Measurements from ENCODE around the gene GRAMD2B.

The GRAMD2B gene

DNA sequence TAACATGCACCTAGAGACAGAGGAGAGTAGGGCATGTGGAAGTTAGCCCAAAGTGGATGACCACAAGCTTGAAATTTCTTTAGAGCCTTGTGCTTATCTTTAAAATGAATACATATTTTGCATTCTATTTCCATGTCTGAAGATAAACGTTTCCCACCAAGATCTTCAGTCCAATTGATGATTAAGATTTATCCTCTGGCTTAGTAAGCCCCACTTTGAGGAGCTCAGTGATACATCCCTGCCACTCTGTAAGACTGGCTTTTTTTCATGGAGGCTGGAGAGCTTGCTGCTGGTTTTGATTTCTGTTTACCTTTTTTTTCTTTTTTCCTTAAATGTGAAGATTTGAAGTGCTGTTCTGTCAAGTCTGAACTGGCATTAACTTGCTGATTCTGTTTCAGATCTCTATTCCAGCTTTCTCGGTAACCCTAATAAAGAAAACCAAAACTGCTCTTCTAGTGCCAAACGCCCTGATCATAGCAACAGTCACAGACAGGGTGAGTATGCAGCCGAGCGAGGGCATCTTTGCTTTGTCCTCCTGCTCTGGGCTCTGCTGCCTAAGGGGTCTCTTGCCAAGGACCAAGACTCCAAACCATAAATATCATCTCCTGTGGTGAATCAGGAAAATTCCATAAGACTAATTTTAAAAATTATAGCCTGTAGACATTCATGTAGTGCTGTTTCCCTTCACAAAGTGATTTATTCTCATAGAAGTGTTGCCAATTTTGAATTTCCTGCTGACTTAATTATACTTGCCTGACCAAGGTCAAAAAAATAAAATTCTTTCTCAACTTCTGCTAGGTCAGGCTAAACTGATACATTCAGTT, 54.3 kb downstream of the GRAMD2B start:
- DNase-seq (ENCODE audit: low spot score), result no peak

DNA sequence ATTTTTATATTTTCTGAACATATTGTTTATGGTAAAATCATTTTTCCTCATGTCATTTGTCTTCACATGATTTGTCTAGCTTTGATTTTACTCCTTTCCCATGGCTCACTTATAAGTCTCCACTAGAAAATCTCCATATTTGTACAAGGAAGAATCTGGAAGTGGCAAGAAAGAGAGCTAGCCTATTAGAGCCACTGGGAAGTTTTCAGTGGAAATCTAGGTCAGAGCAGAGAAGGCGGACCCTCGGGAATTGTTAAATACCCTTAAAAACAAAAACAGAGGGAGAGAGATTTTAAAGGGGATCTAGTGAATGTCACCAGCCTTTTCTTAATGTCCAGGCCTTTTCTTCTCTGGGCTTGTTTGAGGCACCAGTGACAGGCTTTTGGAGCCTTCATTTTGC, 56.6 kb downstream of the GRAMD2B start:
- no peak for DNase-seq (ENCODE audit: low spot score)

DNA sequence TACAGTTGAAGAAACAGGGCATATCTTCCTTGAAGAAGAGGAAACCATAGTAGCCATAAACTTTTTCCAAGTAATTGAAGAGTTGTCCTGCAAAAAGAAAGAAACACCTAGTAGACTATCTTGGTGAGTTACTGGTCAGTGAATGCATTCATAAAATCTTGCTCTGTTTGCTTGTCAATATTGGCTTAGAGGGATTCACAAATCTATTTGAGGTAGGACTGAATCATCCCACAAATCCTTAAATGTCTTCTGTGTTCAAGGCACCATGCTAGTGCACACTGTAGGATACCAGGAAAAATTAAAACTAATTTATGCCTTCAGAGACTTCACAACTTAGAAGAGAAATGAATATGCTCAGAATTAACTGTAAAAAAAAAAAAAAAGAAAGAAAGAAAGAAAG, 57.6 kb downstream of the GRAMD2B start:
- no peak for DNase-seq (ENCODE audit: low spot score)

DNA sequence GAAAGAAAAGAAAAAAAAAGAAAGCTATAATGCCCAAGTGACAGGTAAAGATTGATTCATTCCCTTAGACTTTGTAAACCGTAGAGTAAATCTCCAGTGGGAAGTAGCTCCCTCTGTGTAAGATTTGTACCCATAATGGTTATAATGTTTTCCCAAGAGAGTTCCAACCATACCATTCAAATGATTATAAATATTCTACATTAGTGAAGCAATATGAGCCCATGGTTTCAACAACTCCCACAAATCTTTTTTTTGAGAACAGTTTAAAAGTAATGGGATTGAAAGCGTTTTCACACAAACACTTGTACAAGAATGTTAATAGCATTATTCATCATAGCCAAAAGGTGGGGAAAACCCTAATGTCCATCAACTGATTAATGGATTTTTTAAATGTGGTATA, 58.0 kb downstream of the GRAMD2B start:
- no peak for DNase-seq (ENCODE audit: low spot score)

DNA sequence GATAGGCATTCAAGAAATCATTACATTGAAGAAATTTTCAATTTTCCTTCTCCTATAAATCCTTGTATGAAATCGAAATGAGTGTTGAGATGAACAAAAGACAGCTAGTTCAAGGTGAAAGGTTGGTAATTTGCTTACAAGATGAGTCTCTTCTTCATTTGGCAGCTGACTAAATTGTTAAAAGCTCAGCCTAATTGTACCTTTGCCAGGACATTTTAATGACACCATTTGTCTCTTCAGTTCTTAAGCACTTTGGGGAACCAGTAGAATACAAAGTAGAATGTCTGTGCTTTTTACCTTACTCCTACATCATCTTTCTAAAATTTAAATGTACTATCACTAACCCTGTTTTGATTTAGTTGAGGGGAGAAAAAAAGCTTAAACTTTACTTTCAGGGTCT, 59.4 kb downstream of the GRAMD2B start:
- no peak for DNase-seq (ENCODE audit: low spot score)

DNA sequence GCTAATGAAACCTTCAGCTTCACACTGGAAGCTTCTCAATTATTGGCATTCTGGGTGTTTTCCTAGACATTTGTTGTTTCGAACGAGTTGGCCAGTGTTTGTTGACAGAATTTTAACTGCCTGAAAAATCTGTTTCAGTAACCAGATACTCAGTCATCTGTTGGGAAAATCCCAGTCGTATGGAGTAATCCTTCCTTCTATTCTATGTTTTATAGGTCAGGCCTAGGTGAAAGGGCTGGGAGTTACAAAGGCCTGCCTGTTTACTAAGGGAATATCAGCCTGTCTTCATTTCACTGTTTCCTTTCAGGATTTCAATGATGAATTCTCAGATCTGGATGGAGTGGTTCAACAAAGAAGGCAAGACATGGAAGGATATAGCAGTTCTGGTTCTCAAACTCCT, 59.9 kb downstream of the GRAMD2B start:
- DNase-seq (ENCODE audit: low spot score), result no peak

DNA sequence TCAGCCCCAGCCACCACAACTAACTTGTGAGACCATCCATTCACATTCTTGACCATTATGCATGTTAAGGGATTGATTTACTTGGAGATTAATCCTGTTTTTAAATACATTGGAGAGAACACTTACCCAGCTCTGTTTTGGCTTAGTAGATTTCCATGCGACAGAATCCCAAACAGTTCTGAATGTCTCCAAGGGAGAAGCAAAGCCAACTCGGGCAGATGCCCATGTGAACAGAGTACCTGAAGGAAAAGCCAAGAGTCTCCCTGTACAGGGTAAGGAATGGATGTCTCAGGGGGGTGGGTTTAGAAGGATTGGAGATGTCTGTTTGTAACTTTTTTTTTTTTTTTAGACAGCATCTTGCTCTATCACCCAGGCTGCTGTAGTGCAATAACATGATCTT, 61.0 kb downstream of the GRAMD2B start:
- DNase-seq (ENCODE audit: low spot score), result no peak

DNA sequence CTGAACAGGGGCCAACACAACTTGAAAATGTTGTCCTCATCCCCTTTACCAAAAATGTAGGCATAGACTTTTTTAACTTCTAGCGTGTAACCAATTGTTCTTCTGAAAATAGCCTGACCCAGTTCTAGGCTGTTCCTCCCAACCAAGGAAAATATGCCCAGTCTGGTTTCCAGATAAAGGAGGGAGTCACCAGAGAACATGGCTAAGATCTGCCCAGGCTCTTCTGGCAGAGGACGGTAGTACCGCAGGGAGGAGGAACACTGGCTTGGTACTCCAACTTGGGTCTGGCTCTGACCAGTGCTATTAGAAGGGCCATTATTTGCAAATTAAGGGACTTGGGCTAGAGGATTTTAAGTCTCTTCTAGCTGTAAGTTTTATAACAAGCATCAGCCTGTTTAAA, 63.1 kb downstream of the GRAMD2B start:
- no peak for DNase-seq (ENCODE audit: low spot score)

DNA sequence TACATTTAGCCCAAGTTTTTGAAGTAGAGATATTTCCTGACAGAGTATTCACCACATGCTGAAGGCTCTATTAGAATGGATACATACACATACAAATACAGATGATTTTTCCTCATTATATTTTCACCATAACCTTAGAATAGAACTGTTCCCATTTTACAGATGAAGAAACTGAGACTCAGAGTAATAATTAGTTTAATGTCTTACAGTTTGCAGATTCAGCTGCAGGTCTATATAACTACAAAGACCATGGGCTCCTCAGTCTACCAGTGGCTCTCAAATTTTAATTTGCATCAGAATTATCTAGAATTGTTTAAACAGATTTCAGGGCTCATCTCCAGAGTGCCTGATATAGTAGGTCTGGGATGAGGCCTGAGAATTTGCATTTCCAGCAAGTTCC, 64.4 kb downstream of the GRAMD2B start:
- DNase-seq (ENCODE audit: low spot score), result no peak

DNA sequence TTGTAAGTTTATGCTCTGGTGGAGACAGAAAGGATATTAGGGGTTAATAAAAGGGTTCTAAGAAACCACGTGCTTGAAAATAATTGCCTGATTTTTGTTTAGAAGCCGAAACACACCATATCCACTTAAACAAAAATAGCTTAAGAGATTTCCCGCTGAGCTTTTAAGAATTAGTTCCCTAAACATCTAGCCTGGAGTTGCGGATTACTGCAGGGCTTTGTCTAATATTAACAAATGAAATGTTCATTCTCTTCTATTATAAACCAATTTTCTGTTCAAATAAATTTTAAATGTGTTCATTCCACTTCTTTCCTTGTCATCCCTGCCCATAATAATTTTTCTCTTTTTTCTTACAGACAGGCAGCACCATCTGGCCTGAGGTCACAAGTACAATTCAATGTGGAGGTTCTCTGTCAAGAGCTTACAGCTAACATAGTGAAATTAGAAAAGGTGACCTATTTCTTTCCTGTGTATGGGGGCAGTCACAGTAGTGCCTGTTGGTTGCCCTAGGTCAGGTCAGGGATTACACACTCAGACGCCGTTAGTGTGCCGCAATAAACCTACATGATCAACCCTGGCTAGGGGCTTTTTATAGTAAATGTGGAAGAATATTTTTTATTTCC, 65.3 kb downstream of the GRAMD2B start:
- no peak for DNase-seq (ENCODE audit: low spot score)

DNA sequence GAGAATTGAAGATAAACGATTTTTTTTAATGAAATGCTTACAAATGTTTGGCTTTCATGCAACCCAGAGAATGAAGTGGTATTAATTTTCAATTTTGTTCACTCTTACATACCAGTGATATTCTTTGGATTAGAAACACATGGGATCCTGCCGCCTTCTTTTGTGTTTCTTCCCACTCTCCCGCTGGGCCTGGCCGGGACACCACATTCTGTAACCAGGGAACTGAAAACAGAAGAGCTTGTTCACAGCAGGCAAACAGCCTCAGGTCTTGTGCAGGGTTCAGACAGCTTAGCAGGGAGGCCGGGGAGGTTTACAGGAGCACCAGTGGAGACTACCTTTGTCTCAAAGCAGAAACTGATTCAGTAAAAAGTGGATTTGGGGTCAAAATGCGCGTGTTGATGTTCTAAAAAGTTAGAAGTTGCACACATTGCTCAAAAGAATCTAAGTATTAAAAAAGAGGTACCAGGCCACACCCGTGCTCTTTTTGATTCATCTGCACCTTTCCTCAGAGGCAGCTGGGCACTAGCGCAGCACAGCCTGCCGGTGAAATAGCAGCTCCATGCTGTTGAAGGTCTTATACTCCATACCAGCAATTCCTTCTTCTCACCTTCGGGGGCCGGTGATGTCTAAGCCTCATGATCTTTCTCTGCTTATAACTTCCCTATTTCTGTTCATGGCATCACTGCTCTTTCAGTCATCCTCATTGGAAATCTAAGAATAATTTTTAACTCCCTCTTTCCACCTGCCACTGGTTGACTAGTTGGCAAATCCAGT, 67.1 kb downstream of the GRAMD2B start:
- no peak for DNase-seq (ENCODE audit: low spot score)

DNA sequence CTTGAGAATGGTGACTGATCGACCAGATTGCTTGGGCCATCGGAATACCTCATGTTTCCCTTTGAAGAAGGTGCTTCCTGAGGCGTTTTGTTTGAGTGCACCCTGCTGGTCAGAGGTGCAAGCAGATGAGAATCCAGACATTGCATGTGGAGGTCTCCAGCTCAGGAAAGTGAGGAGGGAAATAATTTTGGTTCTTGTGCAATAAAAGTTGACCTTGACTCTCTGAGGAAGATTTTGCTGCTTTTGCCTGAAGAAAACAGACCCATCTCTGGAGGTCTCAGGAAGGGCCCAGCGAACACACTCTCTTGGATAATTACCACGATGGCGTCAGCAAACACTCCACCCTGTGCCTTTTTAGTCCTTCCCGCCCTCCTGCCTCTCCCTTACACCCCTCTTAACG, 69.7 kb downstream of the GRAMD2B start:
- DNase-seq (ENCODE audit: low spot score), result no peak

DNA sequence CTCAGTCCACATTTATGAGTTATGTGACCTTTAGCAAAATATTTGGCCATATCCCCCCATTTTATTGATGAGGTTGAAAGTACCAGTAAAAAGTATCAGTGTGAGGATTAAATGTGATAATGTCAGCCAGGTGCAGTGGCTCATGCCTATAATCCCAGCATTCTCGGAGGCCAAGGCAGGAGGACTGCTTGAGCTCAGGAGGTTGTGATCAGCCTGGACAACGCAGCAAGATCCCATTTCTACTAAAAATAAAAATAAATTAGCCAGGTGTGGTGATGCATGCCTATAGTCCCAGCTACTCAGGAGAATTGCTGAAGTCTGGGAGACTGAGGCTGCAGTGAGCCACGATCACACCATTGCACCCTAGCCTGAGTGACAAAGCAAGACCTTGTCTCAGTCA, 71.2 kb downstream of the GRAMD2B start:
- no peak for DNase-seq (ENCODE audit: low spot score)

DNA sequence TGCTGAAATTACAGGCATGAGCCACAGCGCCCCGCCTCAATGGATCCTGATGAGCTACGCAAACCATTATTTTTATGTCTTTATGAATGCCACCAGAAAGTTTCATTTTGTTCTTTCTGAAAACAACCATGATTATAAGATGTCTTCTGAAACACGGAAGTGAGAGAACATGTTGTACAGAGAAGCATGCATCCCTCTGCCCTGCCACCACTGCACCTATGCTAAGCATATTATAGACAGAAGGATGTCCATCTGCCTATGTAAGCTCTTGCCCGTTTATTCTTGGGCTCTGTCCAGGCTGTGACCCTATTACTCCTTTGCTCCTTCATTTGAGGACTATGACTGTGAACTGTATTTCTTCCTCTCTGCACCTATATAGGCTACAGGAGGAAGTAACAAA, 74.3 kb downstream of the GRAMD2B start:
- DNase-seq (ENCODE audit: low spot score), result no peak

DNA sequence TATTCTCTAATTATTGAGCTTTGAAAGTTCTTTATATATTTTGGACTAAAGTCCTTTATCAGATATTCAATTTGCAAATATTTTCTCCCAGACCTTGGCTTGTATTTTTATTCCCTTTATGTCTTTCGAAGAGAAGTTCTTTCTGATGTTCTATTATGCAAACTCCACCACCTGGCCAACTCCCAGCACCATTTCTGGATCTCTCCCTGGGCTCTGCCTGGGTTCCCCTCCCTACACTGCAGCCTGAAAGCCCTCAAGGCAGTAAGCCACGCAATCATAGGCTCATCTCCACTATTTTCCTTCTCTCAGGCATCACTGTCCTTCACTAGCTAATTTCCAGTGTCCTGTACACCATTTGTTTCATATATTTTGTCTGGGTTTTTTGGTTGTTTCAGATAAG, 76.1 kb downstream of the GRAMD2B start:
- DNase-seq (ENCODE audit: low spot score), result no peak

DNA sequence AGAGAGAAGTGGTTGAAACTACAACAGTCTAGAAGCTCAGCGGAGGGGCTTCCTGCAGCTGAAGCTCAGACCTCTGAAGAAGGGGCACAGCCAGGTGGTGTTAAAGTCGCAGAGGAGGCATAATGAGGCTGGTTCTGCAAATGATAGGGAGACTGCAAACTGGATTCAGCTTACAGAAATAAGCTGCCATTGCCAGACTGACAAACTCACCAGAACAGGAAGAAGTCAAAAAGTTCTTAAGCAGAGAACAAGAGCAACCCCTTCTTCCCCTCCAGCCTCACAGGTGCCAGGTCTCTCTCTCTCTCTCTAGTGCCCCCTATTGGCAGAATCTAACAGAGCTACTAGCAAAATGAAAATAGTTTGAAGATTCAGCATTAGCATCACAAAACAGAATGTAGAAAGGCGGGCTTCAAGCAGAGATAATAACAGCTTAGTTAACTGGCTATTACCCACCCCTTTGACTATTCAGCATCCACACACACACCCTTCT, 76.7 kb downstream of the GRAMD2B start:
- DNase-seq (ENCODE audit: low spot score), result no peak

DNA sequence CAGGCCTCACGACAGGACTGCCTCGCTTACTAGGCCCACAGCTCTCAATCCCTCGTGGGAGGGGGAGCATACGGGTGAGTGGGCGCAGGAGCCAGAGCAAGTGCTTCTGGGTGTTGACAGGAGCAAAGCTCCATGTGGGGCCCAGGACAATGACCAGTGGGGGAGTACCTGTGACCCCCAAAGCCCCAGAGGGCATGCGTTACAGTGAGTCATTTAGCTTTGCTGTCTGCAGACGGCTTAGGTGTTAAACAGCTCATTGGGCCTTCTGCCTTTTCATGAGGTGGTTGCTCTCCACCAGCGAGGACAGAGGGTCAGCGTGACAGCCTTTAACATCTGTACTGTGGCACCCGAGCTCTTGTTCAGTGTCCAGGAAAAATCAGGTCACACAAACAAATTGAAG, 78.2 kb downstream of the GRAMD2B start:
- DNase-seq (ENCODE audit: low spot score), result no peak

DNA sequence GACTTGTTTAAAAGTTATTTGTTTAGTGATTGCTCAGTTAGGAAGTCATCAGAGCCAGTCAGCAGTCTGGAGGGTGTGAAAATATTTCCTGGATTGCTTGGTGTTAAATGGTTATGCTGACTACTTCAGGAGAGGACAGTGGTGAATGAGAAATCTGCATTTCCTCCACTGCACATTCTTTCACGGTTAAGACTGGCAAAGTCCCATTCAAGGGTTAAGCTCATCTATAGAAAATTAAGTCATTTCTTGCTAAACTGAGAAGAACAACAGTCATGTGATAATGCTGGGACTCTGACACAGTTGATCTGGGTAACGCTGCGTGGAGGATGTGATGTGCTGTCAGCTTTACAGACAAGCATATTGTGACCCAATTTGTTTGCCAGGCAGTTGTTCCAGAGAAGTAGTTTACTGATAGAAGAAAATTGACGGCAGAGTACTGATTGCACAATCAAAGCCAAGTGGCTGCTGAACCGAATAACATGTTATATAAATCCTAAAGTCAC, 80.4 kb downstream of the GRAMD2B start:
- no peak for DNase-seq (ENCODE audit: low spot score)

DNA sequence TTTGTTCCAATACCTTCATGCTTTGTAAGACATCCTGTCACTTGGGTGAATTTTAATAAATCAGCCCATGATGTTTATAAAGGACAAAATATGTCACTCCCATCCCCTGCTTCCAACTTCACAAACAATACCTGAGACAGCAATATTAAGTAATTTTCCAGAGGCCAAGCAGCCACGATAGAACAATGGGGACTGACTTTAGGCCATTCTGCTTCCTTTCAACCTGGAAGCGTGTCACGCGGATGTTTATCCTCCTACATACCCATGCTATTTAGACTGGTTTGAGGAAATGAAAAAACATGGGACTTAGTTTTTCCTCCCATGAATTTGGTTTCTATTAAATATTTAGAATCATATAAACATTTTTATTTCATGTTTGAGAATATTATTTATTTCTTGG, 82.9 kb downstream of the GRAMD2B start:
- DNase-seq (ENCODE audit: low spot score), result no peak

DNA sequence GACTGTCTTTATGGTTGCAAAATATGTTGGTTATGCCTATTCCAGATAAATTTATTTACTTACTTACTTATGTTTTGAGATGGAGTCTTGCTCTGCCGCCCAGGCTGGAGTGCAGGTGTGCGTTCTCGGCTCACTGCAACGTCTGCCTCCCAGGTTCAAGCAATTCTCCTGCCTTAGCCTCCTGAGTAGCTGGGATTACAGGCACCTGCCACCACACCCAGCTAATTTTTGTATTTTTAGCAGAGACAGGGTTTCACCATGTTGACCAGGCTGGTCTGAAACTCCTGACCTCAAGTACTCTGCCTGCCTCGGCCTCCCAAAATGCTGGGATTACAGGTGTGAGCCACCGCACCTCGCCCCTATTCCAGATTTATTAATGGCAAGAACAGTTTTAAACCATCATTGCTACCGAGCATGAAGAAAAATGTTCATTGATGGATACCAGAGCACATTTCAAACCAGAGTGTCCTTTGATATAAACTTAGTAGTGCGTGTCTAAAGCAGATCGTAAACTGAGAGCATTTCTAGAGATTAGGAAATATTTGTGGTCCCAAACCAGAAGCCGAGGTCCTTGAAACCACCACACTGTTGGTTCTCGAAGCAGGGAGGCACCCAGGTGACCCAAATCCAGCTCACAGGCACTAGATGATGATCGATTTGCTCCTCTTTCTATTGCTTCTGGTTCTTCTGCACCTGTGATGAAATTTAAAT, 85.2 kb downstream of the GRAMD2B start:
- DNase-seq (ENCODE audit: low spot score), result no peak

DNA sequence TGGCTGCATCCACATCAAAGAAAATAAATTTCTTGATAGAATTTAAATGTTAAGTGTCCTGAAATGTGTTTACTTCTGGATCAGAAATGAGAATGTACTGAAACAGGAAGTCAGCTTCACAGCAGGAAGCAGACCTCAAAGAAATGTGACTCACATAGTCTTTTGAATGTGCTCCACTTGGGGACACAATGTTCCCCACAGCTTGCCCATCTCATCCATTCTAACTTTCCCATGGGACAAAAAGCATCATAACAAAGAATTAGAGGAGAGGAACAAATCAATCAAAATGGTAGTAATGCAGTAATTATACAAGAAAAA, 85.7 kb downstream of the GRAMD2B start:
- no peak for DNase-seq (ENCODE audit: low spot score)

DNA sequence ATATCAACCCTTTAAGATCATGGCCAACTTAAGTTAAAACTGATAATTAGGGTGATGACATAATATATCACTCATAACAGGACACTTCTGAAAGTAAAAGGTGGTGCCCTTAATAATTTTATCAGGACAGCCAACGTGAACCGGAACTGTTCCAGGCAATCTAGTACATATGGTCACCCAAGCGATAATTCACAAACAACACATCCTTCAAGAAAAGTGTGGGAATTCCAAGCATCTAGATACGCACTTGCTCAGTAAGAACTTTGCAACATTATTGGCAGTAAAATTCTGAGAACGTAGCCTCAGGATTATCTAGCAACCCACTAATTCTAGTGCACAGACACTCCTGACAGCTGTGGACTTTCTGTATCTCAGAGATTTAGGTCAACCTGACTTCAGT, 86.1 kb downstream of the GRAMD2B start:
- DNase-seq (ENCODE audit: low spot score), result no peak

Data from D341Med (cell line).